Fibroblast of pulmonary artery (primary cell): ENCODE measurements around the gene FAM53B.

Experiments
- DNase-seq: peaks from one replicate; pipeline ENCODE4 v3.0.0-alpha.2; 2010; ENCODE audit warnings: low read depth
- H3K4me3 ChIP-seq: replicated peaks from 2 replicates; pipeline ENCODE4 v1.5.1; 2011; ENCODE audit warnings: low read depth, mild to moderate bottlenecking, control low read depth, low read length, moderate library complexity
- TF ChIP-seq, protein P1 (sequence below): IDR thresholded peaks from 2 replicates; pipeline ENCODE4 v1.5.1; 2011; ENCODE audit warnings: mild to moderate bottlenecking, control low read depth, low read length, inconsistent platforms; ENCODE audit errors: missing control alignments

The FAM53B gene

DNA sequence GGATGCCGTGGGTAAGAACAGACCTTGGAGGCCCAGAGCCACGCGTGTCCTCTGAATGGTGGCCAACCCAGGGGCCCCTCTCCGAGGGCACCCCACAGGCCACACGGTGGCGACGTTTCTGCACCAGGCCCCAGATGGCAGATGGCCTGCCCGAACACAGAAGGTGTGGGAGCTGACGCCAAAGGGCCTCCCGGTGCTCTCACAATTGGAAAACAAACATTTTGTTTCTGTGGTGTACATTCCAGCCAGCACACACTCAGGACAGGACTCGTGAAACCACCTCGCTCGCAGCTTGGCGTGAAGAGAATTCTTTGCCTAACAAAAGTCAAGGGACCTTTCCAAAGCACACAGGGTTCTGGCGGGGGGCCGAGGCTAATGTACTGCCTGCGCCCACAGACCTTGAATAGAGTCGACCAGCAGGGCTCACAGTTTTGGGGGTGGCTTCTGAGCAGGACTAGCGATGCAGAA lies 112.1 kb downstream of the FAM53B start:
- TF ChIP-seq, protein P1, sequence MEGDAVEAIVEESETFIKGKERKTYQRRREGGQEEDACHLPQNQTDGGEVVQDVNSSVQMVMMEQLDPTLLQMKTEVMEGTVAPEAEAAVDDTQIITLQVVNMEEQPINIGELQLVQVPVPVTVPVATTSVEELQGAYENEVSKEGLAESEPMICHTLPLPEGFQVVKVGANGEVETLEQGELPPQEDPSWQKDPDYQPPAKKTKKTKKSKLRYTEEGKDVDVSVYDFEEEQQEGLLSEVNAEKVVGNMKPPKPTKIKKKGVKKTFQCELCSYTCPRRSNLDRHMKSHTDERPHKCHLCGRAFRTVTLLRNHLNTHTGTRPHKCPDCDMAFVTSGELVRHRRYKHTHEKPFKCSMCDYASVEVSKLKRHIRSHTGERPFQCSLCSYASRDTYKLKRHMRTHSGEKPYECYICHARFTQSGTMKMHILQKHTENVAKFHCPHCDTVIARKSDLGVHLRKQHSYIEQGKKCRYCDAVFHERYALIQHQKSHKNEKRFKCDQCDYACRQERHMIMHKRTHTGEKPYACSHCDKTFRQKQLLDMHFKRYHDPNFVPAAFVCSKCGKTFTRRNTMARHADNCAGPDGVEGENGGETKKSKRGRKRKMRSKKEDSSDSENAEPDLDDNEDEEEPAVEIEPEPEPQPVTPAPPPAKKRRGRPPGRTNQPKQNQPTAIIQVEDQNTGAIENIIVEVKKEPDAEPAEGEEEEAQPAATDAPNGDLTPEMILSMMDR: peak; percentile 29
- H3K4me3 ChIP-seq: no peak overlapping the region
- DNase-seq: peak; percentile 39

DNA sequence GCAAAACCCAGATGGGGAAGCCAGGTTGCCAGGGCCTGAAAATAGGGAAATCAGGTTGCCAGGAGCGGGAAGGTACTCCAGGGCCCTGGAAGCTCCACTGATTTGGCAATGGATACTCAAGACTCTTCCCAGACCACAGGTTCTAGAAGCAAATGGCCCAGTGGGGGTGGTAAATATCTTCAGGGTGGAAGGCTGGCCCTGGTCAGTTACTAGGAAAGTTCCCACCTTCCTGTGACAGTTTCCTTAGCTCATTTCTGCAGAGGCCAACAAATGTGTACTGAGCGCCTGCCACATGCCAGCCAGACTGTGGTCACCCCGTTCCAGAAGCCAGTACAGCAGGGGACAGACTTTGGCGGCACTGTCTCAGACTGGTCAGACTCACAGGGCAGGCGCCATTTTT lies 113.6 kb downstream of the FAM53B start:
- no peak for DNase-seq
- TF ChIP-seq, protein P1: no peak
- no peak overlapping the region for H3K4me3 ChIP-seq

DNA sequence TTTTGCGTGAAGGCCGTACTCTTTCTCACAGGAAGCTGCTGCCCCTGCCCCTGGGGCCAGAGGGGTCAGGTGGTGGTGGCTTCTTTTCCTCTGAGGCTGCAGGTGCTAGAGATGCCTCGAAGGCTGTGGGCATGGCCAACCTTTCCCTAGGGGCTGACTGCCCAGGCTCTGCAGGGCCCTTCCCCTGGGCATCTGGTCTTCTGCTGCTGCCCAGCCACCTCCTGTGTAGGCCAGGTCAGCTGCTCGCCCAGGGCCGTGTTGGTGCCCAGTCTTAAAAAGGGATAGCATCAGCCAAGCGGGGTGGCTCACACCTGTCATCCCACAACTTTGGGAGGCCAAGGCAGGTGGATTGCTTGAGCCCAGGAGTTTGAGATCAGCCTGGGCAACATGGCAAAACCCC lies 114.3 kb downstream of the FAM53B start:
- H3K4me3 ChIP-seq: no peak overlapping the region
- TF ChIP-seq, protein P1: no peak
- no peak for DNase-seq

DNA sequence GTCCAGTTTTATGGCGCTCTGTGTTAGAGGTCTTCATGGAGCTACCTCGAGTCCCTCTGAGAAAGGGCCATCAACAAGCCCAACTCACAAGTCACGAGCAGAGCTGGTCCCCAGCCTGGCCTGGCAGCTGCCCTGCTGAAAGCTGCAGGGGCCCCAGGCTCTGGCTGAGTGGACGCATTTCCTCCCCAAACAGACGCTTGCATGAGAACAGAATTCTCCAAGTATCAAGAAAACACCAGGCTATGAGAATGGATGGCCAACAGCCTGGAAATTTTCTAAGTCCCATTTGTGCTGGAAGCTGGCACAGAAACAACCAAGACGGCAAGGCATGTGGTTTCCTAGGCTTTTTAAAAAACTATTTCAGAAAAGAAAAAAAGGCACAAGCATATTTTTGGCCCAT lies 114.8 kb downstream of the FAM53B start:
- no peak for DNase-seq

DNA sequence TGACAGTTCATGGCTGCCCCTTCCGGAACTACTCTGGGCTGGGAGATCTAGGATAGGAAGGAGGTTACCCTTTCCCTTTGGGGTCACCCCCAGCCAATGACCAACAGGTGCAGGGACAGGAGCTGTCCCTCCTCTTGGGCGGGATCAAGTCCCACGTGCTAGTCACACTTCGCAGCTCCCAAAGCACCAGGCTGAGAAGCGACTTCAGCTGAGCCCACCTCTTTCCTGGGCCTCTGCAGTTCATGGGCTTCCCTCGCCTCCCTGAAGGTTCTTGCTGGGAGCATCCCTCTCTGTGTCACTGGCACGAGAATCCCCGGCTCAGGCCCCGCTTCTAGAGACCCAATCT lies 115.5 kb downstream of the FAM53B start:
- no peak overlapping the region for H3K4me3 ChIP-seq
- DNase-seq: no peak
- TF ChIP-seq, protein P1: no peak

More for the DNA sequence above, 114.8 kb downstream of the FAM53B start:
- H3K4me3 ChIP-seq: no peak overlapping the region
- TF ChIP-seq, protein P1: no peak

DNA sequence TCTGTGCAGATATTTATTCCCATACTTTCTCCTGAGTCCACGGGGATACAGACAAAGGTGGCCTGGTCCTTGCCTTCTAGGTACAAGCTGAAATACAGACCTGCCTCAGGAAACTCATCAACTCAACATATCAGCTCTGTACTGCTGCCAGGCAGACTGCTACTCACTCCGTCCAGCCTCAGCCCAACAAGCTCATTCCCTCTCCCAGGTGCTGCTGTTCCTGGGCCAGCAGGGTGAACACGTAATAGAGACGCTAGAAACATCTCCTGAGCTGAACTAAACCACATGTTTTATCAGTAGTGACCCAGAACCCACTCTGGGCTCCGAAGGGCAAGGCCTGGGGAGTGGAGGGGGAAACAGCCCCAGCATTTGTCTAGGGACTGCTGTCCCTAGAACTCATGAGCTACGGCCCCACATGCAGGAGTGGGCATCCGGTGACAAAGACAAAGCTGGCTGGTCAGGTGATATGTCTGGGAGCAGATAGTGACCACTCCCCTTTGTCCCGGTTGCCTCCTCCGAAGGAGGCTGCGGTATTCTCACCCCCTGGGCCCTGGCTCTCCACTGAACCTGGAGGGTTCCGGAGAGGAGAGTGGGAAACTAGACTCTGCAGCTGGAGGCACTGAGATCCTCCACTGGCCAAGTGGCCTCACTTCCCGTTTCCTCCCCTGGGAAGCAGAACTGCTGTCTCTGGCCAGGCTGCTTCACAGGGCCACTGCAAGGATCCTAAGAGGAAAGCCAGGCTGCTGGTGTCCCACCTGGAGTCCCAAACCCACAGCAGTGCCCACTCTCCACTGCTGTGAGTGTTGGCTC lies 116.1 kb downstream of the FAM53B start:
- TF ChIP-seq, protein P1: no peak
- DNase-seq: no peak

More for the DNA sequence above, 116.1 kb downstream of the FAM53B start:
- no peak overlapping the region for H3K4me3 ChIP-seq
